HepG2 (cell line): ENCODE results near the gene TYMP. TPM values are rescaled to one million over a fixed set of nuclear protein-coding genes. Genes with fewer than 3 reads are reported as not detected.

ENCODE experiments used
- AKAP8 ChIP-seq: sonication (generic); formaldehyde crosslinking; IDR thresholded peaks from 2 replicates; pipeline ENCODE4 v1.5.1; 2020; ENCODE audit warnings: mild to moderate bottlenecking, missing genetic modification reagents
- E2F1 ChIP-seq: sonication (generic); formaldehyde crosslinking; IDR thresholded peaks from 2 replicates; pipeline ENCODE4 v1.5.0; 2020; ENCODE audit warnings: missing genetic modification reagents
- MTA3 ChIP-seq: sonication (generic); formaldehyde crosslinking; IDR thresholded peaks from 2 replicates; pipeline ENCODE4 v1.4.0; 2020; ENCODE audit warnings: missing genetic modification reagents
- NBN ChIP-seq: fragments of 450-650 bp; conservative IDR thresholded peaks from 2 replicates; pipeline ENCODE4 v1.6.1; 2017
- REST ChIP-seq, 2 experiments: IDR thresholded peaks; 2 replicates each; pipeline ENCODE4 v1.6.1; 2011 to 2012; ENCODE audit warnings: low read length in 2 of 2, borderline replicate concordance in 1 of 2, low read depth in 1 of 2, mild to moderate bottlenecking in 1 of 2, moderate library complexity in 1 of 2
- SALL1 ChIP-seq: sonication (generic); formaldehyde crosslinking; IDR thresholded peaks from 2 replicates; pipeline ENCODE4 v1.8.0; 2022; ENCODE audit warnings: mild to moderate bottlenecking, missing genetic modification reagents
- SNAPC5 ChIP-seq: sonication (generic); formaldehyde crosslinking; IDR thresholded peaks from 2 replicates; pipeline ENCODE4 v1.8.1; 2023; ENCODE audit warnings: mild to moderate bottlenecking, missing genetic modification reagents, borderline replicate concordance
- ZFP41 ChIP-seq: sonication (generic); formaldehyde crosslinking; IDR thresholded peaks from 2 replicates; pipeline ENCODE4 v1.4.0; 2020; ENCODE audit warnings: mild to moderate bottlenecking, missing genetic modification reagents, borderline replicate concordance
- ZHX2 ChIP-seq, 2 experiments: sonication (generic) in 1 of 2; formaldehyde crosslinking in 1 of 2; IDR thresholded peaks; 2 replicates each; pipeline versions ENCODE4 v1.6.1 to v1.9.0; 2014 to 2022; ENCODE audit warnings: antibody characterized with exemption in 1 of 2, borderline replicate concordance in 1 of 2, inconsistent platforms in 1 of 2, low read depth in 1 of 2, missing genetic modification reagents in 1 of 2
- ZNF10 ChIP-seq: sonication (generic); formaldehyde crosslinking; IDR thresholded peaks from 2 replicates; pipeline ENCODE4 v1.4.0; 2020; ENCODE audit warnings: mild to moderate bottlenecking, low read depth, missing genetic modification reagents, borderline replicate concordance
- ZNF720 ChIP-seq: sonication (generic); formaldehyde crosslinking; IDR thresholded peaks from 2 replicates; pipeline ENCODE4 v1.4.0; 2020; ENCODE audit warnings: missing genetic modification reagents
- ZNF768 ChIP-seq: sonication (generic); formaldehyde crosslinking; IDR thresholded peaks from 2 replicates; pipeline ENCODE4 v1.4.0; 2020; ENCODE audit warnings: missing genetic modification reagents
- ZNF777 ChIP-seq: sonication (generic); formaldehyde crosslinking; IDR thresholded peaks from 2 replicates; pipeline ENCODE4 v1.4.0; 2020; ENCODE audit warnings: missing genetic modification reagents
- ZNF816 ChIP-seq: sonication (generic); formaldehyde crosslinking; IDR thresholded peaks from 2 replicates; pipeline ENCODE4 v1.8.0; 2022; ENCODE audit warnings: missing genetic modification reagents, mild to moderate bottlenecking, borderline replicate concordance
- polyA plus RNA-seq, 8 experiments: library from polyadenylated mRNA; depleted of rRNA in 3 of 8; stranded (reverse) in 7 of 8; unstranded in 1 of 8; fragments of >200 nt; fragmentation: Illumina TruSeq in 4 of 8; extraction: Trizol in 4 of 8; gene quantifications; 2 replicates each; pipeline versions ENCODE4 v1.2.1 to v1.2.3, GENCODE V29; 2011 to 2016; ENCODE audit warnings: low read depth in 4 of 8, missing spikeins in 1 of 8, mixed read lengths in 1 of 8; ENCODE audit not compliant: insufficient read depth in 1 of 8
- total RNA-seq, 5 experiments: library from RNA; depleted of rRNA; stranded (reverse); fragments of >200 nt; fragmentation: Illumina TruSeq; extraction: Trizol; gene quantifications; 2 replicates each; pipeline ENCODE4 v1.2.3, GENCODE V29; 2016; ENCODE audit warnings: low read depth in 1 of 5
- TF ChIP-seq, protein P1 (sequence below): sonication (generic); formaldehyde crosslinking; IDR thresholded peaks from 2 replicates; pipeline ENCODE4 v1.8.0; 2022; ENCODE audit warnings: missing genetic modification reagents, mild to moderate bottlenecking, borderline replicate concordance

Gene TYMP
- total and polyA plus RNA-seq, 2 of the 13 experiments (the other 11 are each of a cell fraction or from before 2014, with no cell fraction given), result 3.9 to 4.3 TPM

DNA sequence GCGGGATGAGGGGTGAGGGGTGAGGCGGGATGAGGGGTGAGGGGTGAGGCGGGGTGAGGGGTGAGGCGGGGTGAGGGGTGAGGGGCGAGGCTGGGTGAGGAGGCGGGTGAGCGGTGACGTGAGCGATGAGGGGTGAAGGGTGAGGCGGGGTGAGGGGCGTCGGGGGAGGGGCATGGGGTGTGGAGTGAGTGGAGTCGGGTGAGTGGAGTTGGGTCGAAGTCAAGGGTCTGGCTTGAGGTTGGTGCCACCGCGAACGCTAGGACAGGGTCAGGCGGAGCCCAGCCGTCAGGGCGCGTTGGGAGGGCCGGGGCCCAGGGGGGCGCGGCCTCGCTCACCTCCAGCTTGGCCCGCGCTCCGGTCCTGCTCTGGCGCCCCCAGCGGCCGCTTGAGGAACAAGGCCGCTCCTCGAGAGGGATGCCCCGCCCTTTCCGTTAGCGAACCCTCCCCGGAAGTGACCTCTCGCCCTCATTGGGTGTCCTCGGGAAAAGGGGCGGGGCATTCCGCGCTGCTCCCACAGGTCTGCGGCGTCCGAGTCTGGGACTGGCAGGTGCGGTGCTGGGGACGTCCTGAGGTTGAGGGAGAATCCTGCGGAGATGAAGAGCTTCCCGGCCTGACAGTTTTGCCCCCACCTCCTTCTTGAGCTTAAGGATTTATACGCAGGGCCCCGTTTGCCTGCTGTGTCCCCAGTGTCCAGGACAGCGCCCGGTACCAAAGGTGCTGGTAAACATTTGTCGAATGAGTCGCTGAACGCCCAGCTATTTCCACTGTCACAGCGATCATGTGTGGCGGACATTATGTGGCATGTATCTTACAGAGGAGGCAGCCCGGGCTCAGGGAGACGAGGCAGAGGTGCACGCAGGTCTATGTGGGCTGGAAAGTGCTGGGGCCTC lies 33.0 kb upstream of the TYMP start, which contains the start of gene SYCE3 (continued):
- TF ChIP-seq AKAP8 (CRISPR knock-in tag), result no peak
- TF ChIP-seq ZNF777 (CRISPR knock-in tag), result peak; percentile 63
- no peak for TF ChIP-seq ZNF10 (CRISPR knock-in tag)
- no peak for TF ChIP-seq ZNF720
- no peak for TF ChIP-seq SNAPC5 (CRISPR knock-in tag)
- no peak for TF ChIP-seq ZFP41
- TF ChIP-seq ZNF816, result no peak
- TF ChIP-seq ZNF768 (CRISPR knock-in tag), result no peak; the same call in 1 of the 2 replicates
- no peak for TF ChIP-seq E2F1
- TF ChIP-seq, protein P1, sequence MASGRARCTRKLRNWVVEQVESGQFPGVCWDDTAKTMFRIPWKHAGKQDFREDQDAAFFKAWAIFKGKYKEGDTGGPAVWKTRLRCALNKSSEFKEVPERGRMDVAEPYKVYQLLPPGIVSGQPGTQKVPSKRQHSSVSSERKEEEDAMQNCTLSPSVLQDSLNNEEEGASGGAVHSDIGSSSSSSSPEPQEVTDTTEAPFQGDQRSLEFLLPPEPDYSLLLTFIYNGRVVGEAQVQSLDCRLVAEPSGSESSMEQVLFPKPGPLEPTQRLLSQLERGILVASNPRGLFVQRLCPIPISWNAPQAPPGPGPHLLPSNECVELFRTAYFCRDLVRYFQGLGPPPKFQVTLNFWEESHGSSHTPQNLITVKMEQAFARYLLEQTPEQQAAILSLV (CRISPR knock-in tag), result peak; percentile 38; the same call in 1 of the 2 replicates
- peak; percentile 71; the same call in 1 of the 2 replicates for TF ChIP-seq SALL1 (CRISPR knock-in tag)
- TF ChIP-seq REST (IDR thresholded peaks at IDR 0.05; ENCODE audit: borderline replicate concordance in 1 of 2, low read depth in 1 of 2, low read length in 2 of 2), result no peak
- TF ChIP-seq NBN, result no peak
- TF ChIP-seq ZHX2 (IDR thresholded peaks at IDR 0.05; ENCODE audit: low read depth), result no peak
- no peak for TF ChIP-seq ZHX2 (CRISPR knock-in tag; IDR thresholded peaks at IDR 0.05; ENCODE audit: borderline replicate concordance)
- TF ChIP-seq MTA3 (CRISPR knock-in tag), result no peak
